Naive thymus-derived CD8-positive, alpha-beta T cell (primary cell): Measurements from ENCODE around the gene ATG7. TPM values are rescaled to one million over a fixed set of nuclear protein-coding genes. Genes with fewer than 3 reads are reported as not detected.
A peak's percentile ranks its signal among the peaks of the same experiment; 100 is the strongest.

Source experiments
- ATAC-seq, 2 donors: fragments of 150-1000 bp; cut with Tn5 transposase in 1 of 2; sonication (Bioruptor Pico), chemical (Tn5 transposase) in 1 of 2; 1 replicate in 1 of 2; 2 replicates in 1 of 2; pipeline ENCODE4 v1.10.0; 2021; ENCODE audit warnings: mild to moderate bottlenecking in 2 of 2, moderate library complexity in 2 of 2
- POLR2A ChIA-PET: fragments of 350-600 bp; sonication (Branson Sonifier 250); formaldehyde crosslinking; loops from one replicate; lab custom pipeline; 2021; ENCODE audit warnings: antibody characterized with exemption; lab: Charles Lee
- DNase-seq, 10 donors: peaks; one replicate each; pipeline versions ENCODE4 v3.0.0 to v3.0.0-alpha.2; 2020 to 2022
- H3K27ac Mint-ChIP-seq, 10 donors: one replicate each; pipeline ENCODE4 v1.8.0; 2020 to 2022; ENCODE audit warnings: mild to moderate bottlenecking in 10 of 10, mixed read lengths in 10 of 10, moderate library complexity in 4 of 10, inconsistent platforms in 1 of 10
- H3K27me3 Mint-ChIP-seq, 5 donors: one replicate each; pipeline ENCODE4 v1.8.0; 2021 to 2022; ENCODE audit warnings: mixed read lengths in 5 of 5
- H3K36me3 Mint-ChIP-seq, 3 donors: one replicate each; pipeline ENCODE4 v1.8.0; 2020 to 2022; ENCODE audit warnings: mixed read lengths in 3 of 3, mild to moderate bottlenecking in 2 of 3, inconsistent platforms in 1 of 3
- H3K4me1 Mint-ChIP-seq, 4 donors: one replicate each; pipeline ENCODE4 v1.8.0; 2021 to 2022; ENCODE audit warnings: mixed read lengths in 4 of 4
- H3K4me3 Mint-ChIP-seq, 10 donors: one replicate each; pipeline ENCODE4 v1.8.0; 2020 to 2022; ENCODE audit warnings: mild to moderate bottlenecking in 10 of 10, mixed read lengths in 10 of 10, moderate library complexity in 6 of 10, inconsistent platforms in 1 of 10
- H3K9me3 Mint-ChIP-seq, 9 donors: one replicate each; pipeline ENCODE4 v1.8.0; 2020 to 2022; ENCODE audit warnings: mixed read lengths in 9 of 9, mild to moderate bottlenecking in 3 of 9, inconsistent platforms in 1 of 9, moderate library complexity in 1 of 9
- polyA plus RNA-seq, 3 donors: library from polyadenylated mRNA; unstranded; fragments of 300-500 nt; fragmentation: Illumina TruSeq; gene quantifications; one replicate each; pipeline ENCODE4 v1.2.3, GENCODE V29; 2021
- total RNA-seq, 8 experiments: library from RNA in 2 of 8; stranded (reverse) in 2 of 8; gene quantifications; one replicate each; pipeline ENCODE4 v1.2.3 and lab custom pipeline; 2021 to 2026

The ATG7 gene
- total and polyA plus RNA-seq, 5 experiments from 2014 or later: 6.0 to 28.7 (median 15.3) TPM

DNA sequence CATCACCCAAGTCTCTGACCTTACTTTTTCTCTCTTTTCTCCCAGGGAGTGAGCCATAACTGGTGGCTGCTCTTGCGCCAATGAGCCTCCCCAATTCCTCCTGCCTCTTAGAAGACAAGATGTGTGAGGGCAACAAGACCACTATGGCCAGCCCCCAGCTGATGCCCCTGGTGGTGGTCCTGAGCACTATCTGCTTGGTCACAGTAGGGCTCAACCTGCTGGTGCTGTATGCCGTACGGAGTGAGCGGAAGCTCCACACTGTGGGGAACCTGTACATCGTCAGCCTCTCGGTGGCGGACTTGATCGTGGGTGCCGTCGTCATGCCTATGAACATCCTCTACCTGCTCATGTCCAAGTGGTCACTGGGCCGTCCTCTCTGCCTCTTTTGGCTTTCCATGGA, 13.2 kb upstream of the ATG7 start:
- Mint-ChIP-seq H3K27ac (no peak overlapping the region), H3K9me3 (peaks cover 0 to 7% (median 0%) of the 10 kb centered on the region in 9 donors), H3K36me3 (no peaks in the 10 kb centered on the region), H3K27me3 (peaks cover 3 to 16% (median 6%) of the 10 kb centered on the region in 5 donors), H3K4me1 (no peaks in the 10 kb centered on the region), H3K4me3 (no peak overlapping the region)
- ATAC-seq (no peak), DNase-seq (no peak)
- POLR2A ChIA-PET: no interaction called here

DNA sequence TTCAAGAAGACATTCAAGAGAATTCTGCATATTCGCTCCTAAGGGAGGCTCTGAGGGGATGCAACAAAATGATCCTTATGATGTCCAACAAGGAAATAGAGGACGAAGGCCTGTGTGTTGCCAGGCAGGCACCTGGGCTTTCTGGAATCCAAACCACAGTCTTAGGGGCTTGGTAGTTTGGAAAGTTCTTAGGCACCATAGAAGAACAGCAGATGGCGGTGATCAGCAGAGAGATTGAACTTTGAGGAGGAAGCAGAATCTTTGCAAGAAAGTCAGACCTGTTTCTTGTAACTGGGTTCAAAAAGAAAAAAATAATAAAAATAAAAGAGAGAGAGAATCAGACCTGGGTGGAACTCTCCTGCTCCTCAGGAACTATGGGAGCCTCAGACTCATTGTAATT, 11.7 kb upstream of the ATG7 start:
- no peak overlapping the region for H3K4me3 Mint-ChIP-seq
- H3K27ac Mint-ChIP-seq: no peak overlapping the region
- no peaks in the 10 kb centered on the region for H3K4me1 Mint-ChIP-seq
- H3K27me3 Mint-ChIP-seq: peaks cover 2 to 8% (median 4%) of the 10 kb centered on the region in 5 donors
- DNase-seq (no peak), ATAC-seq (no peak)
- POLR2A ChIA-PET: no interaction called here
- H3K36me3 Mint-ChIP-seq: no peaks in the 10 kb centered on the region
- no peaks in the 10 kb centered on the region for H3K9me3 Mint-ChIP-seq

GRCh38 chr3:11269007-11269406, 3.2 kb upstream of the ATG7 start:
- DNase-seq (no peak), ATAC-seq (no peak)
- Mint-ChIP-seq H3K9me3 (no peaks in the 10 kb centered on the region), H3K36me3 (no peaks in the 10 kb centered on the region), H3K27me3 (peaks cover 0 to 8% (median 4%) of the 10 kb centered on the region in 5 donors), H3K27ac (no peak overlapping the region), H3K4me1 (peaks cover 11 to 23% (median 16%) of the 10 kb centered on the region in 4 donors), H3K4me3 (no peak overlapping the region)
- POLR2A ChIA-PET: interaction anchor here (0.7 kb wide), 1 partner anchor 1489 kb away, joined by 3 read pairs; no protein-coding TSS in a partner anchor

GRCh38 chr3:11272906-11273574, 843 bp downstream of the ATG7 start:
- DNase-seq (no peak), ATAC-seq (no peak)
- Mint-ChIP-seq H3K4me1 (peaks cover 32 to 56% (median 47%) of the 10 kb centered on the region in 4 donors), H3K4me3 (peak overlapping the region; percentile 94 to 98 (median 96)), H3K9me3 (peaks cover 0 to 10% (median 3%) of the 10 kb centered on the region in 9 donors), H3K27ac (peak overlapping the region; percentile 96 to 100 (median 99)), H3K36me3 (peaks cover 9 to 23% (median 15%) of the 10 kb centered on the region in 3 donors), H3K27me3 (peaks cover 0 to 2% (median 0%) of the 10 kb centered on the region in 5 donors)
- POLR2A ChIA-PET: interaction anchor here (0.6 to 2.9 kb wide), 6 partner anchors 10 to 952 kb away, joined by 3 to 64 read pairs (median 4); partner anchors contain the start of genes SEC13 and VGLL4

DNA sequence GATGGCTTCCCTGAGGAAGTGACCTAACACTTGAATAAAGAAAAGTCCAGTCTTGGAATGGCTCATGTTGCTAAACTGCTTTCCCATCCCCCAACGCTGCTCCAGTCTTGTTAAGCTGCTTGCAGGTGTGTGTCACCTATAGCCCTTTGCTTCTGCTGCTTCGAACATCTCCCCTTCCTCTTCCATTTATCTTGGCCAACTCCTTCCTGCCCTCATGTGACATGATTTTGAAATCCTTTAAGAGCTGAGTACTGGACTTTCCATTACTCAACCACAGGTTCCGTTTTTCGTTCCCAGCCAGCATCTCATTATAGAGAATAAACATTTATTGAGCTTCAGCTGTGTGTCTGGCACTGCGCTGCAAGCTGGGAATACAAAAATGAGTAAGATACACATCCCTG, 1.7 kb downstream of the ATG7 start:
- peak overlapping the region in 9 of 10 donors; percentile 85 to 100 (median 99) for H3K27ac Mint-ChIP-seq
- peak overlapping the region in 9 of 10 donors; percentile 94 to 97 (median 96) for H3K4me3 Mint-ChIP-seq
- peaks cover 0 to 2% (median 0%) of the 10 kb centered on the region in 5 donors for H3K27me3 Mint-ChIP-seq
- H3K36me3 Mint-ChIP-seq: peaks cover 9 to 28% (median 22%) of the 10 kb centered on the region in 3 donors
- ATAC-seq (no peak), DNase-seq (no peak)
- H3K9me3 Mint-ChIP-seq: peaks cover 0 to 10% (median 3%) of the 10 kb centered on the region in 9 donors
- H3K4me1 Mint-ChIP-seq: peaks cover 32 to 60% (median 48%) of the 10 kb centered on the region in 4 donors
- POLR2A ChIA-PET: interaction anchor here (2.9 kb wide), 1 partner anchor 16 kb away, joined by 64 read pairs; no protein-coding TSS in a partner anchor

GRCh38 chr3:11274566-11275142, 2.5 kb downstream of the ATG7 start:
- POLR2A ChIA-PET: interaction anchor here (2.9 kb wide), 1 partner anchor 15 kb away, joined by 64 read pairs; no protein-coding TSS in a partner anchor
- no peak for DNase-seq

GRCh38 chr3:11275926-11276325, 3.7 kb downstream of the ATG7 start:
- Mint-ChIP-seq H3K27ac (peak overlapping the region in 7 of 10 donors; percentile 21 to 74 (median 33)), H3K4me1 (peaks cover 34 to 63% (median 48%) of the 10 kb centered on the region in 4 donors), H3K9me3 (peaks cover 0 to 10% (median 3%) of the 10 kb centered on the region in 9 donors), H3K36me3 (peaks cover 9 to 36% (median 25%) of the 10 kb centered on the region in 3 donors), H3K27me3 (peaks cover 0 to 2% (median 0%) of the 10 kb centered on the region in 5 donors), H3K4me3 (peak overlapping the region in 1 of 10 donors; percentile 48)
- POLR2A ChIA-PET: interaction anchor here (1.6 kb wide), 1 partner anchor 9 kb away, joined by 4 read pairs; no protein-coding TSS in a partner anchor
- no peak for DNase-seq
- ATAC-seq: no peak

More at GRCh38 chr3:11274566-11275142, 2.5 kb downstream of the ATG7 start:
- H3K27ac Mint-ChIP-seq: peak overlapping the region in 6 of 10 donors; percentile 16 to 99 (median 78)
- peaks cover 0 to 2% (median 0%) of the 10 kb centered on the region in 5 donors for H3K27me3 Mint-ChIP-seq
- peaks cover 33 to 62% (median 48%) of the 10 kb centered on the region in 4 donors for H3K4me1 Mint-ChIP-seq
- H3K36me3 Mint-ChIP-seq: peaks cover 9 to 29% (median 24%) of the 10 kb centered on the region in 3 donors
- peak overlapping the region in 8 of 10 donors; percentile 20 to 96 (median 94) for H3K4me3 Mint-ChIP-seq
- ATAC-seq: no peak
- H3K9me3 Mint-ChIP-seq: peaks cover 0 to 10% (median 3%) of the 10 kb centered on the region in 9 donors

GRCh38 chr3:11276901-11277300, 4.7 kb downstream of the ATG7 start:
- H3K4me3 Mint-ChIP-seq: no peak overlapping the region
- POLR2A ChIA-PET: interaction anchor here (1.6 kb wide), 1 partner anchor 9 kb away, joined by 4 read pairs; no protein-coding TSS in a partner anchor
- H3K27me3 Mint-ChIP-seq: peaks cover 0 to 2% (median 0%) of the 10 kb centered on the region in 5 donors
- no peak for DNase-seq
- ATAC-seq: no peak
- H3K9me3 Mint-ChIP-seq: peaks cover 0 to 10% (median 3%) of the 10 kb centered on the region in 9 donors
- no peak overlapping the region for H3K27ac Mint-ChIP-seq
- peaks cover 9 to 43% (median 25%) of the 10 kb centered on the region in 3 donors for H3K36me3 Mint-ChIP-seq
- H3K4me1 Mint-ChIP-seq: peaks cover 34 to 59% (median 46%) of the 10 kb centered on the region in 4 donors

GRCh38 chr3:11282250-11283138, 10.3 kb downstream of the ATG7 start:
- ATAC-seq (no peak), DNase-seq (no peak)
- Mint-ChIP-seq H3K36me3 (peaks cover 0 to 49% (median 15%) of the 10 kb centered on the region in 3 donors), H3K27ac (peak overlapping the region in 6 of 10 donors; percentile 4 to 83 (median 51)), H3K9me3 (no peaks in the 10 kb centered on the region), H3K4me3 (no peak overlapping the region), H3K4me1 (peaks cover 6 to 25% (median 11%) of the 10 kb centered on the region in 4 donors), H3K27me3 (no peaks in the 10 kb centered on the region)
- POLR2A ChIA-PET: interaction anchor here (1.2 kb wide), 1 partner anchor 10 kb away, joined by 5 read pairs; the partner anchor contains the start of gene ATG7

DNA sequence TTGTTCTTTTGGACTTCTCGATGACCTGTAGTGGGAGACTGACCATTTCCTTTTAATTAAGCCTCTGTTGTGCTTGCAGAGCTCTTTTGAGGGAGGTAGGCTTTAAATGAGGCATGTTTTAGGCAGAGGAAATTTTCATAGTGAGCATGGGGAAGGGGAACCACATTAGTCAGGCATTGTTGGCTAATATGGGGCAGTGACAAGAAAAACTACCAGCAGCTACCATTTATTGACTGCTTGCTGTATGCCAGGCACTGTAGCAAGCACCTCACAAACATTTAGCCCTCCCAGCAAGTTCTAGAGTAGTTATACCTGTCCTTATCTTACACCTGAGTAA, 10.9 kb downstream of the ATG7 start:
- POLR2A ChIA-PET: interaction anchor here (1.2 kb wide), 1 partner anchor 11 kb away, joined by 5 read pairs; the partner anchor contains the start of gene ATG7
- Mint-ChIP-seq H3K36me3 (peaks cover 0 to 46% (median 11%) of the 10 kb centered on the region in 3 donors), H3K4me1 (peaks cover 6 to 29% (median 14%) of the 10 kb centered on the region in 4 donors), H3K4me3 (no peak overlapping the region), H3K9me3 (no peaks in the 10 kb centered on the region), H3K27ac (peak overlapping the region in 4 of 10 donors; percentile 10 to 79 (median 50)), H3K27me3 (no peaks in the 10 kb centered on the region)
- DNase-seq (no peak), ATAC-seq (no peak)

DNA sequence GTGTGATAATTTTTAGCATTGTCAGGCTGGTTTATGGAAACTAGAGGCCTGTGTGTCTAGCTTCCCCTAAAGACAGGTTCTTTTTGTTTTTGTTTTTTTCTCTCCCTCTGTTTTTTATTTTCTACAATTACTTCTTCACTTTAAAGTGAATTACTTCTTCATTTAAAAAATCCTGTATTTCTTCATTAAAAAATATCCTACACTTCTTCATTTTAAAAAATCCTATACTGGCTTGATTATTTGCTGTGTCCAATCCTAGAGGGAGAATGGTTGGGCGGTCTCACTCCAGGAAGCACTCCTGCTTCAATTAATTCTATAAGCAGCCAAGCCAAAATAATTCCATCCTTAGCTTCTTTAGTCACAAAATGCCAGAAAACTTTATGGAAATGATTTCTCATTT, 11.8 kb downstream of the ATG7 start:
- H3K36me3 Mint-ChIP-seq: peaks cover 0 to 41% (median 5%) of the 10 kb centered on the region in 3 donors
- no peak for ATAC-seq
- peaks cover 13 to 32% (median 21%) of the 10 kb centered on the region in 4 donors for H3K4me1 Mint-ChIP-seq
- peak overlapping the region in 1 of 10 donors; percentile 43 for H3K27ac Mint-ChIP-seq
- H3K9me3 Mint-ChIP-seq: no peaks in the 10 kb centered on the region
- no peak for DNase-seq
- POLR2A ChIA-PET: no interaction called here
- no peaks in the 10 kb centered on the region for H3K27me3 Mint-ChIP-seq
- H3K4me3 Mint-ChIP-seq: no peak overlapping the region
